Femur (tissue), 1 donor: ENCODE data around the gene MLST8.
A peak's percentile ranks its signal among the peaks of the same experiment; 100 is the strongest.

Source experiments
- DNase-seq: peaks from one replicate; pipeline ENCODE4 v3.0.0-alpha.2; 2017

The MLST8 gene, protein sequence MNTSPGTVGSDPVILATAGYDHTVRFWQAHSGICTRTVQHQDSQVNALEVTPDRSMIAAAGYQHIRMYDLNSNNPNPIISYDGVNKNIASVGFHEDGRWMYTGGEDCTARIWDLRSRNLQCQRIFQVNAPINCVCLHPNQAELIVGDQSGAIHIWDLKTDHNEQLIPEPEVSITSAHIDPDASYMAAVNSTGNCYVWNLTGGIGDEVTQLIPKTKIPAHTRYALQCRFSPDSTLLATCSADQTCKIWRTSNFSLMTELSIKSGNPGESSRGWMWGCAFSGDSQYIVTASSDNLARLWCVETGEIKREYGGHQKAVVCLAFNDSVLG

DNA sequence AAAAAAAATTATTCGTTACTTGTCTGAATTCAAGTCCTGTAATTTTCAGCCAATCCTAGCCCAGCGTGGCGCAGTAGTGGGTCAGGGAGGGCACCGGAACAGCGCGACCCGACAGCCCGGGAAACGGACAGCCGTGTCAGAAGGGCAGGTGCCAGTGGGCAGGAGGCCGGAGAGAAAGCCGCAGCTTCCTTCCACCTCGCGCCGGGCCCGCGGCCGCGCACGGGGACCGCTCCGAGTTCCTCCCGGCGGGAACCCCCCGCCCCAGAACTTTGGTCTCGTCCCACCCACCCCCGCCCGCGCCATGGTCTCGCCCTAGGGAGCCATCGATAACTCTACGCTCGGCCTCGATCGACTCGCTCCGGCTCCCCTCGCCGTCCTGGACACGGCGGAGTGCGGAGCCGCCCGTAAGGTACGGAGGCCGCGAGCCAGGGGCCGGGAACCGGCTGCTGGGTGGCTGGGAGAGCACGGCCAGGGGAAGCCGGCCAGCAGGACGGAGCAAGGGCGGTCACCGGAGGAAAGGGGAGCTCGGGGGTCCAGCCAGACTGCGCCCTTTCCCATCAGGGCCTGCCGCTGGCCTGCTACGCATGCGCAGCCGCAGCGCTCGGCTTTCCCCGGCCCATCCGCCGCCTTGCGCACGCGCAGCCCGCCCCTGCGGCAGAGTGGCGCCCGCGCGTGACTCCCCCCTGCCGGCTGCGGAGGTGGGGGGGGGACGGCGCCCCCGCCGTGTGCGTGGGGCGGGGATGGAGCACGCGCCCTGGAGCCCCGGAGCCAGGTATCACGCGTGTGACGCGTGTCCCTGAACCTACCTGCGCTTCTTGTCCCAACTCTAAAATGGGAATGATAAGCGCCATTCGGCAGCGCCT, at the start of gene MLST8:
Gene MLST8, plus strand, starts transcription at position 351 of the 863 bp plus-strand sequence. CDS start 632 bp downstream, outside the sequence.
- peak; percentile 91 for DNase-seq

DNA sequence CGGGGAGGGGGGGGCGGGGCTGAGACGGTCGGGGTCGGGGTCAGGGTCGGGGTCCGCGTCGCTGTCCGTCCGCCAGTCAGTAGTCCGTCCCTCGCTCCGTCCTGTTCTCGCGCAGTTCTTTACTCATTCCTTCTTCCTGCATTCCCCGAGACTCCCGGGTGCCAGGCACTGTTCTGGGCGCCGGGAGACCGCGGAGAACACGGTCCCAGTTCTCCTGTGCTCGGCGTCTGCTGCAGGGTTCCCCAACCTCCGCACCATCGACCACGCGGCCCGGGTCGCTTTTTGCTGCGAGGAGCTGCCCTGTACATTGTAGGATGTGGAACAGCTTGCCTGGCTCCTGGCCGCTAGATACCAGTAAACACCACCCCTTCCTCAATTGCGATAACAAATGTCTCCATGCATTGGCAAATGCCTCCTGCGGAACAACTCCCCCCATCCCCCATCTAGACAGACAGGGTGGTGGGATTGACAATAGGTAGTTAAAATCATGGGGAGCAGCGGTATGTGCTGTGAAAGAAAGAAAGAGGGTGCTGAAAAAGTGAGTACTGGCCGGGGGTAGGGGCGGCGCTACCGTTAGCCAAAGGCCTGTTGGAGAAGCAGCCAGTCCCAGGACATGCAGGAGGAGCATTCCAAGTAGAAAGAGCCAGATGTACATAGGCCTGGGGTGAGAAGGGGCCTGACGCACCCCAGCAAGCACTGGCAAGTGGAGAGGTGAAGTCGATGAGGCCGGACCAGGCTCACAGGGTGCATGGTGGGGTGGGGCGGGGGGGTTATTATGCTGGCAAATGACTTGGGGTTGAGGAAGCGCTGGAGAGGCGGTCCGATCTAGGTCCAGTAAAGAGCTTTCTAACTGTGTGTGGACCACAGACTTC, 49.0 kb upstream of the MLST8 start:
- DNase-seq: peak; percentile 80

DNA sequence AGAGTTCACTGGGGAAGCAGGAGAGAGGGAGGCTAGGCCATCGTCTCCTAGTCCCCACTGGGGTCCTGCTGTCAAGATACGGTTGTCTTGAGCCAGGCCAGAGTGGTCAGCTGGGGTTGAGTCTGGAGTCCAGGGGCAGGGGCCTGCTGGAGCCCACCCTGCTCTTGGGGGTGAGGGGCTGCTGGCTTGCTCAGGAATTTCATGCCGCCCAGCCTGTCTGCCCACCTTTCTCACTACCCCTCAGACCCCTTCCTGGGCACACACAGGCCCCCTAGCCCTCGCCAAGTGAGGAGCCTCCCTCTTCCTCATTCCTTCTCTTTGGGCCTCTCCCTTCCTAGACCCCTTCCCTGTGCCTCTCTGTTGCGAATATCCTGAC, 48.4 kb upstream of the MLST8 start:
- no peak for DNase-seq

DNA sequence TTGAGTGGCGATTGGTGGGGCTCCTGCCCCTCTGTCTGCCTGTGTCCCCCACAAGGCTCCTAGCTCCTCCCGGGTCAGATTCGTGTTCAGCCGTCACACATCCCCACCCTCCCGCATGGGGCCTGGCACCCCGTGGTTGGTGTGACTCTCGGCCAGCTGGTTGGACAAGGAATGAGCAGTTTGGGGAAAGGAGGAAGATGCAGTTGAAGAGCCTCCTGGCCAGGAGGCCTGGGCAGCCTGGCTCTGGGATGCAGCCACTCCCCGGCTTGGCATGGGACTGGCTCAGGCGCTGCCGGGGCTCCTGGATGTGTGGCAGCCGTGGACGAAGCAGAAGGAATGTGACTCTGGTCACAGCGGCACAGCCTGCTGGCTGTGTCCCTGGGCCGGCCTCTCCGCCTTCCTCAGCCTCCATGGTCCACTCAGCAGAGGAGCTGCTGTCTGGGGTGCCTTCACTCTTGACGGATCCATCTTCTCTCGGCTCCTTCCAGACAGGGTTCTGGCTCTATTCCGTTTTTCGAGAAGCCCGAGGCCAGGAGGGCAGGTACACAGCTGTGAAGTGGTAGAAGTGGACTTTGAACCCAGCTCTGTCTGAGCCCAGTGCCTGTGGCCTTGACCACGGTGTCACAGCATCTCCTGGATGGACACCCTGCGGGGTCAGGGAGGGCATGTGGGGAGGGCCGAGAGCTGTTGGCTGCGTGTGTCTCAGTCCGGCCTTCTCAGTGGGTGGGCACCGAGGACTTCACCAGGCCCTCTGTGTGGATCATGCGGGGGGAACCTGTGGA, 47.6 kb upstream of the MLST8 start:
- DNase-seq: no peak

DNA sequence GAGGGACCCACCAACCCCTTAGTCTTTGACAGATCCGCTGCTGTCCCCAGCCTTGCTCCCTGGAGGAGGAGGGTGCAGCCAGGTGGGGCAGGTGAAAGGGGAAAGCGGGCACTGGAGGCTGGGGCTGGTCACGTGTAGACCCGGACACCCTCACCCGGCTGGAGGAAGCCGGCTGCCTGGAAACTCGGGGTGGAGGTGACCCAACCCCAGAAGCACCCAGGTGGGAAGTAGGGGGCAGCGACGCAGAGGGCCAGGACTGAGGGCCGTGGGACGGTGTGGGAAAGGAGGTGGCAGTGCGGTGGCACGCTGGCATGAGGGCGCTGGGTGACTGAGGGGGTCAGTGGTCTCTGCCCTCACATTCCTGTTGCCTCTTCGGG, 47.0 kb upstream of the MLST8 start:
- DNase-seq: no peak

DNA sequence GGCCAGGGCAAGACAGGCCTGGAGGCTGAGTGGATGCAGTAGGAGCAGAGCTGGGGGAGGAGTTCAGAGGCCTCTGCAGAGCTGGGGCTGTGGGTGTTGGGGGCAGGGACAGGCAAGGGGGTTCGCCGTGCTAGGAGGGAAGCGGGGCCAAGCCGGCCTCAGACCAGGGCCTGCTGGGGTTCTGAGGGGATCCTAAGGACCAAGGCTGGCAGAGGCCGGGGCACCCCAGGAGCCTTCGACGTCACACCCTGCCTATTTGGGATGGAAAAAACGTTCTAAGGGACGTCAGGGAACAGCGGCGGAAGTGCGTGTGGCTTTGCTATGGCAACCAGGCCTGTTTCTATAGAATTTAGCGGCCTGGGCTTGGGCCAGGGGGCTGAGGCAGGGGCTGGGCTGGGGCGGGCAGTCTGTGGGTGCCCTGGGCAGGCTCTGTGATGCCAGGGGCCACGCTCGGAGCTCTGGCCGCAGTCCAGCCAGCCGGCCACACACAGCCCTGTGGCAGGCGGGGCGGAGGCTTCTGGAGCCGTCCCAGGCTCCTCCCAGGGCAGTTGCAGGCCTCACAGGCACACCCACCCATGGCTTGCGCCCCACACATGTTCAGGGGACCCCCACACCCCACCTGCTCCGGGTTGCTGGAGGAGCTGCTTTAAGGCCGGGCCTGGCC, 45.9 kb upstream of the MLST8 start:
- DNase-seq: peak; percentile 93

DNA sequence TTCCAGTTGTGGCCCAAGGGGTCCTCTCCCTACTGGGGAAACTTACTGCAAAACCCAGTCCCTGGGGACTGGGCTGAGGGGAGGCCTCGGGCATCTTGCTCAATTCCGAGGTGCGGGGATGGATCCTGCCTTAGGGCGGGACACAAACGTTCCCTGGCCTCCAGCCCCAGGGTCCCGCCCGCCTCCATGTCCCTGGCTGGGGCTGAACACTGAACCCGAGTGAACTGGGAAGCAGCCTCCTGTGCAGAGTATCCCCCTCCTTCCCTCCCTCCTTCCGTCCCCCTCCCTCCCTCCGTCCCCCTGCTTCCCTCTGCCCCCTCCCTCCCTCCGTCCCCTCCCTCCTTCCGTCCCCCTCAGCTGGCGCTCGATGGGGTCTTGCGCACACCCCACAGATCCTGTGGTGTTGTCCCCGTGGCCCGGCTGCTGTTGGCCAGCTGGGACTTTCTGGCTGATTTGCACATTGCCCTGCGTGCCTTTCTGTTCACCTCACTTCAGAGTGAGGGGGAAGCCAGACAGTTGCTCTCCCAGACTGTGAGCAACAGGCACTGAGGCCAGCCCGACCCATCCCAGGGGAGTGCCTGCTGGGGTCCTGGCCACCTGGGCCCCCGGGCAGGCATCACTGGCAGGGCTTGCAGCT, 44.2 kb upstream of the MLST8 start:
- DNase-seq: no peak

DNA sequence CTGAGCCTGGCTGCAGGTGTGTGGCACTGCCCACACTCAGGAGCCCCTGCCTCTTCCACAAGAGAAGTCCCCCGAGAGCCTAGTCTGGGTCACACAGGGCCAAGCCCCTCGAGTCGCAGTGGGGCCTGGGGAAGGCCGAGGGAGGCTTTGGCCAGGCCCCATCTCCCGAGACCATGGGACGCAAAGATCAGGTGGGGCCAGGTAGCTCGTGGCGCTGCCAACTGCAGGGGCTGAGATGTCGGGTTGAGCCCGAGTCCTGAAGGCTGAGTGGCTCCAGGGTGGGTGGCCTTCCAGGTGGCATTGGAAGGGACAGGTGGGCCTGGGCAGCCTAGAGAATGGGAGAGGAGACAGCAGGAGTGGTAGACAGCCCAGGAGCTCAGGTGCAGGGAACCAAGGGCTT, 43.3 kb upstream of the MLST8 start:
- DNase-seq: no peak

DNA sequence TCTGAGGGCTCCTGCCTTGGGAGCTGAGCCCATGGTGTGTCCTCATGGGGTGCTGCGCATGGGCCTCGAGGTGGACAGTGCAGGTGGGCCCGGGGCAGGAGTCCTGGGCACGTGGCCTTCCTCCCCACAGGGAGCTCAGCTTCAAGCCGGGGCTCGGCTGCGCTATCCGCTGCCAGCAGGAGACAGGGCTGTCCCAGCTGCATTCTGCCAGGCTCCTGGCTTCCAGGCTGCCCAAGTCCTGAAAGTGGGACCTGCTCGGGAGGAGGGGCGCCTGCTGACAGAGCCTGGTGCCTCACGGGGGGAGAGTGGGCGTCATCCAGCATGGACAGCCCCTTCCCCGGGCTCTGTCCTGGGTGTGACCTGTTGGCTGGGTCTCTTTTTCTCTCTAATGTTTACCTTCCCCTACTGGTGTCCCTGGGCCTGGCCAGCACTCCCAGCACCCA, 42.6 kb upstream of the MLST8 start:
- no peak for DNase-seq

DNA sequence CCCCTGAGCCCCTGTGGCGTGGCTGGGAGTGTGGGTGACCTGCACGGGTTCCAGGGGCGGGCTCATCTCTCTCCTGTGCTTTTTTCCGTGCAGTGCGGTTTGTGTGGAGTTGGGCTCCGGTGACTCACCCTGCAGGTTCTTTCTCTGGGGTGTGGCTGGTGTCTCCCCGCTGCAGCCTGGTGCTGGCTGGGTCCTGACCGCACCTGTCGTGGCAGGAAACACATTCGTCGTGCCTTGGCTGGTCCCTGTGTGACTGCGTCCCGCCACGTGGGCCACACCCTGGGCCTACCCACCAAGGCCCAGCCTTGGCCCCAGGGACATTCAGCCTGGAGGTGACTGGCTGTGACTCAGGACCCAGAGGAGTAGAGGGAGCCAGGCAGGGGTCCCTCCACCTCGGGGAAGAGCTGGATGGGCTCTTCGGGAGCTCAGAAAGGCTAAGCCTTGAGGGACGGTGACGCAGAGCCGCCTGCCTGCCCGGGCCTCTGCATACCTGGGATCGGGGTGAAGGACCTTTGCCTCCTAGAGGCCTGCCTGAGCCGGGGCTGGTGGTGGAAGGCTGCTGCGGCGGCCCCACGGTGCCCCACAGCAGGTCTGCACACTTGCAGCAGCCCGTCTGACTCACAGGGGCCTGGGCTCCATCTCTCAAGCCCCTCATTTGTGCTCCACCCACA, 41.9 kb upstream of the MLST8 start:
- no peak for DNase-seq

DNA sequence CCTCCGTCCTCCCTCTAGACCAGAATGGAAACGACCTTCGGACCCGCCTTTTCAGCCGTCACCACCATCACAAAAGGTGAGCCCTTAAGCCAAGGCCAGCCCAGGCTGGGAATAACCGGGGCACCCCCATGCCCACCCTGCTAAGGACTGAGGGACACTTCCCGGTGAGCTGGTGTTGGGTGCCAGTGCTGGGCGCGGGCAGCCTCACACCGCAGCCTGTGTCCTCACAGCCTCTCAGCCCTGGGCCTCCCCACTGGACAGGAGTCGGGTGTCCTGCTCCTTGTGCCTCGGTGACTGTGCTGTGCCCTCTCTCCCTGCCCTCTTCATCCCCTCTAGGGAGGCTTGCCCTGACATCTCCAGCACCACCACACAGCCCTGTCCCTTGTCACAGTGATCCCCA, 39.4 kb upstream of the MLST8 start:
- no peak for DNase-seq

DNA sequence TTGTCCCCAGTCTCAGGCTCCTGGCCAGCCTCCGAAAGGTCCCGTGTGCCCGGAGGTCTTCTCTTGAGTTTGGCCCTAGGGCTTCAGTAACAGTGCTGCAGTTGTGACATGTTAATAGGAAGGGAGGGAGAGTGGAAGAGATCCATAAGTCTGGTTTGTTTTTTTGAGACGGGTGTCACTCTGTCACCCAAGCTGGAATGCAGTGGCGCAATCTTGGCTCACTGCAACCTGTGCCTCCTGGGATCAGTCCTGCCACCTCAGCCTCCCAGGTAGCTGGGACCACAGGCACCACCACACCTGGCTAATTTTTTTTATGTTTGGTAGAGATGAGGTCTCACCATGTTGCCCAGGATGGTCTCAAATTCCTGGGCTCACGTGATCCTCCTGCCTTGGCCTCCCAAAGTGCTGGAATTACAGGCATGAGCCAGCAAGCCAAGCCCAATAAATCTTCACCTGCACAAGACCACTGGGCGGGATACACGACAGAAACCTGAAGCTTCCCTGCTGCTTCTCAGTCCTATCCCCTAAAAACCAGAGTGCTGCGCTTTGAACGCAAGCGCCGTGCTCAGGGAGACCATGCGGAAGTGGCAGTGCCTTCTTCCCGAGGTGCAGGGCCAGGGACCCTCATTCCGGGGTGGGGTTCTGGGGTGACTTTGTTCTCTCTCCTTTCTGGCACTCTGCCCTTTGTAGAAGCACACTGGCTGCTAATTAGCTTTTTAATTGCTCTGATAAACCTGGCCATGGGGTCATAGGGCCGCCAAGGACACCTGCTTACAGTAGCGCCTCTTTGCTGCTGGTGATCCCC, 38.8 kb upstream of the MLST8 start:
- DNase-seq: no peak

DNA sequence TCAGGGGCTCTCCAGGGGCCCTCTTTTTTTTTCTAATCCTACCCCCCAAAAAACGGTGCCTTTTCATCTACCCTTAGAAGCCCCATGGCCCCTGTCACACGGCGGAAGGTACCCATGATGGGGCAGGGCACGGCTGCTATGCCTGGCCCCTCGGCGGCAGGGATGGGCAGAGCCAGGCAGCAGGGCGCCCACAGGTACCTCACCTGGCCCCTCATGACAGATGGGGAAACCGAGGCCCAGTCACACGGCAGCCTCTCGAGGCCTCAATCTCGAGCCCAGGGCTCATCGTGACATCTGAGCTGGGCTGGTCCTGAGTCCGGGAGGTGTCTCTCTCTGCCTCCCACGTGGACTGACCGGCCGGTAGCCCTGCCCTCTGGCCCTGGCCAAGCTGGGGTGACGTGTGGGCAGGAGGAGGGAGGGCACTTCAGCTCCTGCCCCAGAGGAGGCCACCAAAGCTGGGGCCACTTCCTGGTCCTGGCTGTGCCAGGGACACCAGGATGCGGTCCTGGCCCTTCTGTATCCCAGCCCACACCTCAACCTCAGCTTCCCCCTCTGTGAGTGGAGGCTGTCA, 38.1 kb upstream of the MLST8 start:
- DNase-seq: no peak

DNA sequence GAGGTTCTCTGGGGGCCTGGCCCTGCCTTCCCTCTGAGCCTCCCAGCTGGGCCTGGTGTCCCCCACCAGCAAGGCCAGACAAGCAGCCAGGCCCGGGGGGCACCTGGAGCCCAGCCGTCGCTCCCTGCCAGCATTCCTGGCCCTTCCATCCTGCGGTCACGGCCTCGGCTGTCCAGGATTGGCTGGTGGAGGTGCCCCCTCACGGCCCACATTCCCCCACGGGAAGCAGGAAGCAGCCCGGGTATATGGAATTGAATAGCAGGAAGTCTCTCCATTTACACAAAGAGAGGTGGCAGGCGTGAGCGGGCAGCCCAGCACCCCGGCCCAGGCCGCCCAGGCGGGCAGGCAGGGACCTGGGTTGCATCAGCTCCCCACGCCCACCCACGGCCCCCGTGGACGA, 35.2 kb upstream of the MLST8 start:
- no peak for DNase-seq

DNA sequence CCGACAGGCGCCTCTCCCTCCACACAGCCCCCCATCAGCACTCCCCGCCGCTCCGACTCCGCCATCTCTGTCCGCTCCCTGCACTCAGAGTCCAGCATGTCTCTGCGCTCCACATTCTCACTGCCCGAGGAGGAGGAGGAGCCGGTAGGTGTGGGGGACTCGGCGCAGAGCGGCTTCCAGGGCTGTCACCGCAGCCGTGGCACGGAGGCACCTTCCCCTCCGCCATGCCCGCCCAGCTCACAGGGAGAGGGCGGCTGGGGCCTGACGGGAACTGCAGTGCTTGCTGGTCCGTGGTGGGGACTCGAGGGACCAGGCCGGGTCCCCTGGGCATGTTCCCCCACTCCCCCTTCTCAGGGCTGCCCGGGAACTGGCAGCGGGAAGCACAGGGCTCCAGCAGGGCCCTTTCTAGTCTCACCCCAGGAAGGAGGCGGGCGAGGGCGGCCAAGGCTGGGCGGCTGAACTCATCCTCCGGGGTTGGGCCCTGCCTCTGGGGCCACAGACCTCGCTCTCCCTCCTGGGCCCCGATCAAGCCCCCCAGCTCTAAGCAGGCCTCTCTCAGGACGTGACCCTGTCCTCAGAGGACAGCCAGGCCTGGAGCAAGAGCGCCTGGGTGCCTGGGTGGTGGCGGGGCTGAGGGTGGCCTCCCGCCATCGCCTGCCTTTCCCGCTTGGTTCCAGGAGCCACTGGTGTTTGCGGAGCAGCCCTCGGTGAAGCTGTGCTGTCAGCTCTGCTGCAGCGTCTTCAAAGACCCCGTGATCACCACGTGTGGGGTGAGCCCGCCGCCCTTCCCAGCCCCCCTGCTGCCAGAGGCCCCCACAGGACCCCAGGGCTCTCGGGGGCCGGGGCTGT, 34.4 kb upstream of the MLST8 start:
- no peak for DNase-seq

DNA sequence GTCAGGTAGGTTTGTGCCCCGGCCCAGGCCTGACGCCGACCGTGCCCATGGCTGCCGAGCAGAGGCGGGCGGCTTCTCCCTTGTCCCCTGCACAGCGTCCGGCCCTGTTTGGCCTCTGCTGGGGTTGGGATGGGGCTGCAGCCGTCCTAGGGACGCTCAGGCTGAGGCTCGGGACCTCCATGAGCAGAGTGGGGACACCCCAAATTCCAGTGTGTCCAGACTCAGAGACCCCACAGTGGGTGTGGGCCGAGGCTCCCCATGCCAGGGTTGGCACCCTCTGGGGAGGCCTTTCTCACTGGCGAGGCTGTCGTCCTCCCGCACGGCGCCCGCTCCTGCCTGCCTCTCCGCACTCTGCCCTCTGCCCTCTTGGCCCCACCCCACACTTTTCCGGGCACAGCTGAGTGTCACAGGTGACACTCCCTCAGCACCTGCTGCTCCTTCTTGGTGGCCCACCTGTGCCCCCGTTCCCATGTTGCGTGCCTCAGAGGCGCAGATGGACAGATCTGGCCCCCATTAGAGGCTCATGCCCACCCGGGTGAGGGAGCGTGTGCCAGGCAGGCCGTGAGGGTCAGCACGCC, 33.6 kb upstream of the MLST8 start:
- no peak for DNase-seq

DNA sequence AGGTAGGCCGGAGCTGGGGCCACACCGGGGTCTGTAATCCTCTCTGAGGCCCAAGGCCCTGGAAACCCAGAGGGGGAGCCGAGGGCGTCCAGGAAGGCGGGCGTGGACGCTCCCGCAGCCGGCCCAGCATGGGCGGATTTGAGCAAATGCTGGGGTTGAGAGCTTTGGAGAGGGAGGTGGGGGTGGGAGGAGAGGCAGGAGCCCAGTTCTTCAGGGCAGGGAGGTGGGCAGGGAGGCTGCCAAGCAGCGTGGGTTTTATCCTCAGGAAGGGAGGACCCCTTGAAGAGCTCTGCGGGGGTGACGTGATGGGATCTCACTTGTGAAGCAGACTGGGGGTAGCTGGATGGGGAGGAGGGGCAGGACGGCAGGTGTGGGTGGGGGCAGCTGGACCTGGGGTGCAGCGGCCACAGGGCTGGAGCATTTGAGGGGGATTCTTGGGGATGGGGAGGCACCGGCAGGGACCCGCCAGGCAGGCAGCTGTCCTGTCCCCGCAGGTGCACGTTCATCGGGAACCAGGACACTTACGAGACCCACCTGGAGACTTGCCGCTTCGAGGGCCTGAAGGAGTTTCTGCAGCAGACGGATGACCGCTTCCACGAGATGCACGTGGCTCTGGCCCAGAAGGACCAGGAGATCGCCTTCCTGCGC, 32.4 kb upstream of the MLST8 start:
- no peak for DNase-seq

DNA sequence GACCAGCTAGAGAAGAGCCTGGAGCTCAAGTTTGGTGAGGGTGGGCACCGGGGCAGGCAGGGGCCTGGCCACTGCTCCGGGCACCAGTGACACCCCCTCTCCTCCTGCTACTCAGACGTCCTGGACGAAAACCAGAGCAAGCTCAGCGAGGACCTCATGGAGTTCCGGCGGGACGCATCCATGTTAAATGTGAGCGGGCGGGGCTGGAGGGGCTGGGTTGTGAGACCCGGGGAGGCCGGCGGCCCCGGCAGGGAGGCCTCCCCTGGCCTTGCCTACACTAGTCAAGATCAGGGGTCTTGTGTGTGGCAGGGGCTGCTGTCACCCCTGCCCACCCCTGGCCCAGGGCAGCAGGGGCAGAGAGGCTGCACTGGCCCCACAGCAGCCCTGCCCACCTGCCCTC, 31.9 kb upstream of the MLST8 start:
- DNase-seq: no peak
